Nasal cavity respiratory epithelium epithelial cell of viscerocranial mucosa (primary cell): ENCODE measurements around the gene SCAND1. TPM values are rescaled to one million over a fixed set of nuclear protein-coding genes. Genes with fewer than 3 reads are reported as not detected.

ENCODE experiments used
- total RNA-seq: library from RNA; depleted of rRNA; stranded (reverse); fragments of >200 nt; gene quantifications from 2 replicates; pipeline ENCODE4 v1.2.3, GENCODE V29; 2014

Gene SCAND1
- total RNA-seq: 15.1 and 37.9 TPM in 2 replicates

DNA sequence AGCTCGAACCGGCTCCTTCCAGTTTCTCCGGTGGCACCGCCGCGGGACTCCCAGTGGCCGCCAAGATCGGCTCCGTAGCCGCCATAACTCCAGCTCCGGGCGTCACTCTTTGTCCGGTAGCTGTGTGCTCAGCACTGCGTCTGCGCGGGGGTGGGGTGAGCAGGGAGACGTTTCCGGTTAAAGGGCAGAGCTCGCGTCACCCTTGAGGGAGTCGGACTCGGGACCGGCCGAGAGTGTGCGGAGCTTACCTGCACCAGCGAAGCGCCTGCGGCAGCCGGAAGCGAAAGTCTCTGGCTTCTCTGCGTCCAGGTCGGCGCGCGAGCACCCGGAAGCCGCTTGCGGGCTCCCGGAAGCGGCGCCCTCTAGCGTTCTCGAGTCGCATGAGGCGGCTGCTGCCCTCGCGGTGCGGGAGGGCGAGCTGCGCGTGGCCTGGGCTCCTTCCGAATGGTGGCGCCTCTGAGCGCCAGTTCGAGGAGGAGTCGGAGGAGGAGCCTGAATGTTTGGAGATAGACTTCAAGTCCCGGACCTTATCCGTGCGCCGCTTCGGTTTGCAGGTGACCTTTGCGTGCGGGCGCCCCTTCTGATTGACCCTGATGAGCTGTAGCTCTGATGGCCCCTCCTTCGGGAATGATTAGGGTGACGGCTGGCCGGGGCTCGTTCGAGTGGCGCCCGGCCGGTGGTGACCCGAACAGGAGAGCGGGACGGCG, at the start of gene SCAND1:
Gene SCAND1 (minus strand): TSS at position 303 of the 707 bp plus-strand sequence. CDS start 218 bp downstream, at position 85.

DNA sequence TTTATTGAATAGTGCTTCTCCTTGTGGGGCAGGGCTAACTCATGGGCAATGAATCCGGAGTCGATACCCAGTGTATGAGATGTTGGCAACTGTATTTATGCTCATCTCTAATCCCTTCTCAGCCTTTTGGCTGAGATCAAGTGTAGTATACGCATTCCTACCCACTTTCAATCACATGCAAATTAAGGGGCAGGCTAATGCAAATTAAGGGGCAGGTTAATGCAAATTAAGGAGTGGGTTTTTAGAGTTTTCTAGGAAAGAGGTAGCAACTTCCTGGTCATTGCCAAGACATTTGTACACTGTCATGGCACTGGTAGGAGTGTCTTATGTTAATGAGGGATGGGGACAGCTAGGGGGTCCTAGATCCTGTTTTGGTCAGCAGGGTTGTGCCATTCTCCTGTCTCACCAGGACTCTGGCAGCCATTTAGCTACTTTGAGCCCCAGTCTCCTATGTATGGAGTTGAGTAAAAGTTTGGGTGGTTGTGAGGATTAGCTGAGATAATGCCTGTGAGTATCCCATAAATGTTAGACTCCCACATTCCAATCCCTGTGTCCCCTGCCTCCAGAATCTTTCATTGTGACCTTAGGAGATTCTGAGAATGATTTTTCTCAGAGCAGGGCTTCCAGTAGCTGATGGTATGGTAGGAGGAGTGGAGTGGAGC, 13.8 kb upstream of the SCAND1 start, which contains the start of gene CNBD2:
Gene CNBD2 (plus strand): TSS at position 612 of the 662 bp plus-strand sequence. CDS start 173 bp downstream, outside the sequence.

Other genes starting within 250 kb of the SCAND1 start
- gene RBM39, start 212.2 kb downstream of the SCAND1 start, total RNA-seq: 353 and 369 TPM in 2 replicates
- 24.3 and 34.5 TPM in 2 replicates for gene PHF20, start 182.5 kb downstream of the SCAND1 start, total RNA-seq
- gene CNBD2, start 14.1 kb upstream of the SCAND1 start, total RNA-seq: 1.1 and 1.4 TPM in 2 replicates
- gene EPB41L1, start 200.2 kb upstream of the SCAND1 start, total RNA-seq: 1.4 and 16.7 TPM in 2 replicates